ENCODE data around the gene IFI30.

The IFI30 gene

DNA sequence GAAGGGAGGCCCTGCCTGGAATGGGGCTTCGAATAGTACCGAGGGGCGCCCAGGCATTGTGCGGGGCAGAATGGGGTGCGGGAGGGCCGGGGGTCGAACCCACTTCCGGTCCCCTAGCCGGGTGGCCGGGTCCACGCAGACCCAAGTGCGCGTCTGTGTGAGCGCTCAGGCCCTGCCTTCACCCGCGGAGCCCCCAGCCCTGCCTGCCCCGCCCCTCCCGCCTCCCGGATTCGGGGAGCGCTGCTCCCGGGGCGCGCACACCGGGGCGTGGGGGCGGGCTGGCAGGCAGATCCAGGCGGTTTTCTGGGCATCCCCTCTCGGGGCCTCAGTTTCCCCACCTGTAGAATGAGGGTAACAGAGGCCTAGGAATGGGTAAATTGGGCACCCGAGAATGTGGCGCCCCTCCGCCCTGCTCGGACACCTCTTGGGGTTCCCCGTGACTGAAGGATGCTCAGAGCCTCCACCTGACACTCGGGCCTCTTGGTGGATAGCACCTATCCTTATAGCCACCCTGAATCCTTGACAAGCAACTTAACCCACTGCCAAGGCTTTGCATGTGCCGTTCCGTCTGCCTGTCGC is 20.0 kb upstream of the IFI30 start:
- Histone ChIP-seq H3K4me3 (ENCODE audit: low read length) (peak overlapping the region; percentile 91), H4K20me1 (ENCODE audit: control insufficient read depth, insufficient read depth, low read depth, low read length) (no peaks in the 10 kb centered on the region), H3K27ac (ENCODE audit: low read depth, low read length) (peak overlapping the region; percentile 92), H3K9me2 (replicated peaks; ENCODE audit: control insufficient read depth, low read length) (no peaks in the 10 kb centered on the region), H3K79me2 (ENCODE audit: control insufficient read depth, low read length) (peaks cover 31% of the 10 kb centered on the region), H3K4me1 (ENCODE audit: control insufficient read depth, low read length) (peaks cover 36% of the 10 kb centered on the region), H3K36me3 (ENCODE audit: control insufficient read depth, low read length) (peaks cover 24% of the 10 kb centered on the region), H3K9me3 (ENCODE audit: control insufficient read depth, insufficient read depth, low read length) (no peaks in the 10 kb centered on the region), H3K4me2 (ENCODE audit: low read length) (peak overlapping the region; percentile 96), H3K27me3 (ENCODE audit: control insufficient read depth, low read length) (no peaks in the 10 kb centered on the region), H3F3A (ENCODE audit: control insufficient read depth, insufficient read depth) (peaks cover 7% of the 10 kb centered on the region)
- TF ChIP-seq EZH2phosphoT487 (IDR thresholded peaks at IDR 0.05; ENCODE audit: borderline replicate concordance, low read length) = no peak
- TF ChIP-seq, protein P1, sequence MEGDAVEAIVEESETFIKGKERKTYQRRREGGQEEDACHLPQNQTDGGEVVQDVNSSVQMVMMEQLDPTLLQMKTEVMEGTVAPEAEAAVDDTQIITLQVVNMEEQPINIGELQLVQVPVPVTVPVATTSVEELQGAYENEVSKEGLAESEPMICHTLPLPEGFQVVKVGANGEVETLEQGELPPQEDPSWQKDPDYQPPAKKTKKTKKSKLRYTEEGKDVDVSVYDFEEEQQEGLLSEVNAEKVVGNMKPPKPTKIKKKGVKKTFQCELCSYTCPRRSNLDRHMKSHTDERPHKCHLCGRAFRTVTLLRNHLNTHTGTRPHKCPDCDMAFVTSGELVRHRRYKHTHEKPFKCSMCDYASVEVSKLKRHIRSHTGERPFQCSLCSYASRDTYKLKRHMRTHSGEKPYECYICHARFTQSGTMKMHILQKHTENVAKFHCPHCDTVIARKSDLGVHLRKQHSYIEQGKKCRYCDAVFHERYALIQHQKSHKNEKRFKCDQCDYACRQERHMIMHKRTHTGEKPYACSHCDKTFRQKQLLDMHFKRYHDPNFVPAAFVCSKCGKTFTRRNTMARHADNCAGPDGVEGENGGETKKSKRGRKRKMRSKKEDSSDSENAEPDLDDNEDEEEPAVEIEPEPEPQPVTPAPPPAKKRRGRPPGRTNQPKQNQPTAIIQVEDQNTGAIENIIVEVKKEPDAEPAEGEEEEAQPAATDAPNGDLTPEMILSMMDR (IDR thresholded peaks at IDR 0.05; ENCODE audit: low read depth, low read length, poor library complexity, severe bottlenecking) = no peak

DNA sequence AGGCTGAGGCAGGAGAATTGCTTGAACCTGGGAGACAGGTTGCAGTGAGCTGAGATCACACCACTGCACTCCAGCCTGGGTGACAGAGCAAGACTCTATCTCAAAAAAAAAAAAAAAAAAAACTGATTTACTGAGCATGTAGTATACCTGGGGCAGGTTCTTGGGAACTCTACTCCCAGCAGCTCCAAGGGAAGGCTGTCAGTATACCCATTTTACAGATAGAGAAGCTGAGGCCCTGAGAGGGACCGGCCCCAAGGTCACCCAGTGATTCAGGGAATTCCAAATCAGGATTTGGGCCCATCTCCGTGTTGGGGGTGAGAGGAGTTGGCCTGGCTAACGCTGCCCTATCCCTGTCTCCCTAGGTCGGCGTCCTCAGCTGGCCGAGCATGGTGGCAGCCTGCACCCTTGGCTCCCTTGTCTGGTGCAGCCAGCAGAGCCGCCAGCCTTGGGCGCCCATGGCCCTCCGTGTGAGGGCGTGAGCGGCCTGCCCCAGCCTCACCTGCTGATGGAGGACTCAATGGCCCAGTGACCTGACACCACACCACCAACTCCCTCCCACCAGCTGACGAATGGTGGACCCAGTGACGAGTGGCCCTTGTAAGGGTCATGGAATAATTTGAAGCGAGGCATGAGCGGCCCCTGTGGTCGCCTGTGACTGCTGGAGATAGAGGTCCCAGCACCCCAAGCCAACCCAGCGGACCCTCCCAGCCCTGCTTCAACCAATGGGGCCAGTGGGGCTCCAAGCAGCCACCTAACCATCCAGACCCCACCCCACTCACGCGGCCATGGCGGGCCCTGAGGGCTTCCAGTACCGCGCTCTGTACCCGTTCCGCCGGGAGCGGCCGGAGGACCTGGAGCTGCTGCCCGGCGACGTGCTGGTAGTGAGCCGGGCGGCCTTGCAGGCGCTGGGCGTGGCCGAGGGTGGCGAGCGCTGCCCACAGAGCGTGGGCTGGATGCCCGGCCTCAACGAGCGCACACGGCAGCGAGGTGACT is 18.2 kb upstream of the IFI30 start:
- Histone ChIP-seq H3K36me3 (ENCODE audit: control insufficient read depth, low read length) (peaks cover 29% of the 10 kb centered on the region), H3K27me3 (ENCODE audit: control insufficient read depth, low read length) (no peaks in the 10 kb centered on the region), H3K79me2 (ENCODE audit: control insufficient read depth, low read length) (peaks cover 37% of the 10 kb centered on the region), H3K9me2 (replicated peaks; ENCODE audit: control insufficient read depth, low read length) (no peaks in the 10 kb centered on the region), H3K9me3 (ENCODE audit: control insufficient read depth, insufficient read depth, low read length) (no peaks in the 10 kb centered on the region), H3K4me3 (ENCODE audit: low read length) (no peak overlapping the region), H3K27ac (ENCODE audit: low read depth, low read length) (no peak overlapping the region), H3K4me2 (ENCODE audit: low read length) (no peak overlapping the region), H3F3A (ENCODE audit: control insufficient read depth, insufficient read depth) (peaks cover 8% of the 10 kb centered on the region), H3K4me1 (ENCODE audit: control insufficient read depth, low read length) (peaks cover 42% of the 10 kb centered on the region), H4K20me1 (ENCODE audit: control insufficient read depth, insufficient read depth, low read depth, low read length) (no peaks in the 10 kb centered on the region)
- TF ChIP-seq, protein P1 (IDR thresholded peaks at IDR 0.05; ENCODE audit: low read depth, low read length, poor library complexity, severe bottlenecking) = no peak
- TF ChIP-seq EZH2phosphoT487 (IDR thresholded peaks at IDR 0.05; ENCODE audit: borderline replicate concordance, low read length) = no peak

DNA sequence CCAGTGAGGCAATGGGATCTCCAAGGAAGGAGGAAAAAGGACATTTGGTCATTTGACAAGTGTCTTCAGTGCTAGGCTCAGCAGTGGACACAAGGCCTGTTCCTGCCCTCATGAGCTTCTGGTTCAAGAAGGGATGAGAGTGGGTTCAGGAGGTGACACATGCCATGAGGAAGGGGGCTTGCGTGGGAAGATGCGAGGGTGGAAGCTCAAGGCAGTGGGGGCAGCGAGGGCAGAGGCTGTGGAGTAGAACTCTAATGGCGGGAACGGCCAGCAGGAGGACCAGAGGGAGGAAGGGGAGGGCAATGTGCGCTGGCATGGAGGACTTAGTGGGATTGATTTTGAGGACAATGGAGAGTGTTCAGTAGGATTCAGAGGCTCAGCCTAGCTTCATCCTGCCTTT is 17.3 kb upstream of the IFI30 start:
- peaks cover 43% of the 10 kb centered on the region for H3K79me2 ChIP-seq (ENCODE audit: control insufficient read depth, low read length)
- no peak overlapping the region for H3K27ac ChIP-seq (ENCODE audit: low read depth, low read length)
- peaks cover 8% of the 10 kb centered on the region for H3F3A ChIP-seq (ENCODE audit: control insufficient read depth, insufficient read depth)
- TF ChIP-seq, protein P1 (IDR thresholded peaks at IDR 0.05; ENCODE audit: low read depth, low read length, poor library complexity, severe bottlenecking) = no peak
- no peak for TF ChIP-seq EZH2phosphoT487 (IDR thresholded peaks at IDR 0.05; ENCODE audit: borderline replicate concordance, low read length)
- H3K4me2 ChIP-seq (ENCODE audit: low read length) = no peak overlapping the region
- H3K27me3 ChIP-seq (ENCODE audit: control insufficient read depth, low read length) = no peaks in the 10 kb centered on the region
- H3K4me3 ChIP-seq (ENCODE audit: low read length) = no peak overlapping the region
- H3K9me3 ChIP-seq (ENCODE audit: control insufficient read depth, insufficient read depth, low read length) = no peaks in the 10 kb centered on the region
- H3K4me1 ChIP-seq (ENCODE audit: control insufficient read depth, low read length) = peaks cover 44% of the 10 kb centered on the region
- no peaks in the 10 kb centered on the region for H3K9me2 ChIP-seq (replicated peaks; ENCODE audit: control insufficient read depth, low read length)
- peaks cover 31% of the 10 kb centered on the region for H3K36me3 ChIP-seq (ENCODE audit: control insufficient read depth, low read length)
- no peaks in the 10 kb centered on the region for H4K20me1 ChIP-seq (ENCODE audit: control insufficient read depth, insufficient read depth, low read depth, low read length)
